MCF 10A (cell line): ENCODE measurements around the gene AMELX. TPM values are rescaled to one million over a fixed set of nuclear protein-coding genes. Genes with fewer than 3 reads are reported as not detected.

Source experiments
- BruUV-seq: library from RNA; stranded (reverse); fragments of 400-500 nt; replicated peaks from 2 replicates; lab custom pipeline; 2021; lab: Mats Ljungman, UMichigan
- CTCF ChIA-PET: fragments of 300-600 bp; sonication (Branson Sonifier 250); formaldehyde crosslinking; extraction: SDS; loops from one replicate; lab custom pipeline; 2021; ENCODE audit warnings: antibody characterized with exemption, inconsistent platforms; lab: Yijun Ruan, JAX
- POLR2A ChIA-PET: fragments of 300-600, 350-650 bp; sonication (Branson Sonifier 250); formaldehyde crosslinking; extraction: SDS; loops from one replicate; lab custom pipeline; 2020; ENCODE audit warnings: antibody characterized with exemption, inconsistent platforms; lab: Yijun Ruan, JAX
- DNase-seq: peaks from one replicate; pipeline ENCODE4 v3.0.0-alpha.2; 2018; ENCODE audit not compliant: unreplicated experiment
- H3K27ac Mint-ChIP-seq: one replicate; pipeline ENCODE4 v1.8.0; 2022; ENCODE audit warnings: mild to moderate bottlenecking, low read depth, mixed read lengths; ENCODE audit not compliant: unreplicated experiment
- H3K27me3 Mint-ChIP-seq: one replicate; pipeline ENCODE4 v1.8.0; 2022; ENCODE audit warnings: mixed read lengths; ENCODE audit not compliant: insufficient read depth, unreplicated experiment
- H3K36me3 Mint-ChIP-seq: one replicate; pipeline ENCODE4 v1.8.0; 2022; ENCODE audit warnings: mild to moderate bottlenecking, moderate library complexity, mixed read lengths; ENCODE audit not compliant: insufficient read depth, unreplicated experiment
- H3K4me1 Mint-ChIP-seq: one replicate; pipeline ENCODE4 v1.8.0; 2022; ENCODE audit warnings: mixed read lengths; ENCODE audit not compliant: insufficient read depth, unreplicated experiment
- H3K4me3 Mint-ChIP-seq: one replicate; pipeline ENCODE4 v1.8.0; 2022; ENCODE audit warnings: mild to moderate bottlenecking, moderate library complexity, mixed read lengths; ENCODE audit not compliant: unreplicated experiment
- H3K9me3 Mint-ChIP-seq: one replicate; pipeline ENCODE4 v1.8.0; 2022; ENCODE audit warnings: mixed read lengths; ENCODE audit not compliant: unreplicated experiment
- intact Hi-C: fragments of 100-400 bp; cut with micrococcal nuclease; formaldehyde crosslinking; loops from 2 replicates; pipeline ENCODE4 v1.14.1; 2022
- total RNA-seq: library from RNA; stranded (reverse); gene quantifications from 2 replicates; pipeline ENCODE4 v1.2.3, GENCODE V29; 2022
- TF ChIP-seq, protein P1 (sequence below): fragments of 200-600 bp; IDR thresholded peaks from one replicate; pipeline ENCODE4 v1.8.0; 2022; ENCODE audit warnings: antibody characterized with exemption, mild to moderate bottlenecking; ENCODE audit not compliant: unreplicated experiment

AMELX gene
- total RNA-seq, 1 experiment from 2014 or later: not detected

GRCh38 chrX:11269996-11270395 is 23.2 kb upstream of the AMELX start:
- POLR2A ChIA-PET: no interaction called here
- CTCF ChIA-PET: interaction anchor here (0.6 kb wide), 2 partner anchors 69 to 262 kb away, joined by 3 to 4 read pairs; no protein-coding TSS in a partner anchor
- TF ChIP-seq, protein P1, sequence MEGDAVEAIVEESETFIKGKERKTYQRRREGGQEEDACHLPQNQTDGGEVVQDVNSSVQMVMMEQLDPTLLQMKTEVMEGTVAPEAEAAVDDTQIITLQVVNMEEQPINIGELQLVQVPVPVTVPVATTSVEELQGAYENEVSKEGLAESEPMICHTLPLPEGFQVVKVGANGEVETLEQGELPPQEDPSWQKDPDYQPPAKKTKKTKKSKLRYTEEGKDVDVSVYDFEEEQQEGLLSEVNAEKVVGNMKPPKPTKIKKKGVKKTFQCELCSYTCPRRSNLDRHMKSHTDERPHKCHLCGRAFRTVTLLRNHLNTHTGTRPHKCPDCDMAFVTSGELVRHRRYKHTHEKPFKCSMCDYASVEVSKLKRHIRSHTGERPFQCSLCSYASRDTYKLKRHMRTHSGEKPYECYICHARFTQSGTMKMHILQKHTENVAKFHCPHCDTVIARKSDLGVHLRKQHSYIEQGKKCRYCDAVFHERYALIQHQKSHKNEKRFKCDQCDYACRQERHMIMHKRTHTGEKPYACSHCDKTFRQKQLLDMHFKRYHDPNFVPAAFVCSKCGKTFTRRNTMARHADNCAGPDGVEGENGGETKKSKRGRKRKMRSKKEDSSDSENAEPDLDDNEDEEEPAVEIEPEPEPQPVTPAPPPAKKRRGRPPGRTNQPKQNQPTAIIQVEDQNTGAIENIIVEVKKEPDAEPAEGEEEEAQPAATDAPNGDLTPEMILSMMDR: no peak
- Mint-ChIP-seq H3K27me3 (peaks cover 44% of the 10 kb centered on the region), H3K9me3 (no peaks in the 10 kb centered on the region), H3K27ac (no peak overlapping the region), H3K4me3 (no peak overlapping the region), H3K36me3 (no peaks in the 10 kb centered on the region), H3K4me1 (no peaks in the 10 kb centered on the region)
- no TSS peak for BruUV-seq
- DNase-seq: no peak
- intact Hi-C loops: no loop called here

- no peak overlapping the region for H3K27ac Mint-ChIP-seq
- CTCF ChIA-PET: interaction anchor here (0.7 kb wide), 1 partner anchor 357 kb away, joined by 3 read pairs; no protein-coding TSS in a partner anchor
- POLR2A ChIA-PET: interaction anchor here (0.6 to 0.7 kb wide), 2 partner anchors 48 to 226 kb away, joined by 3 to 4 read pairs; no protein-coding TSS in a partner anchor
- no TSS peak for BruUV-seq
- no peak for DNase-seq
- no peaks in the 10 kb centered on the region for H3K4me1 Mint-ChIP-seq
- H3K9me3 Mint-ChIP-seq: no peaks in the 10 kb centered on the region
- TF ChIP-seq, protein P1: no peak
- no peak overlapping the region for H3K4me3 Mint-ChIP-seq
- no peaks in the 10 kb centered on the region for H3K36me3 Mint-ChIP-seq
- intact Hi-C loops: no loop called here
- peaks cover 46% of the 10 kb centered on the region for H3K27me3 Mint-ChIP-seq
Measured at GRCh38 chrX:11272290-11272689, 20.9 kb upstream of the AMELX start.

GRCh38 chrX:11272863-11273262 is 20.4 kb upstream of the AMELX start:
- H3K4me3 Mint-ChIP-seq: no peak overlapping the region
- no peak overlapping the region for H3K27ac Mint-ChIP-seq
- intact Hi-C loops: no loop called here
- H3K4me1 Mint-ChIP-seq: no peaks in the 10 kb centered on the region
- TF ChIP-seq, protein P1: no peak
- H3K36me3 Mint-ChIP-seq: no peaks in the 10 kb centered on the region
- ChIA-PET POLR2A (interaction anchor here (0.6 kb wide), 1 partner anchor 49 kb away, joined by 4 read pairs; no protein-coding TSS in a partner anchor), CTCF (no interaction called here)
- peaks cover 46% of the 10 kb centered on the region for H3K27me3 Mint-ChIP-seq
- no peaks in the 10 kb centered on the region for H3K9me3 Mint-ChIP-seq
- DNase-seq: no peak
- BruUV-seq: no TSS peak

- no TSS peak for BruUV-seq
- ChIA-PET POLR2A (no interaction called here), CTCF (no interaction called here)
- DNase-seq: no peak
- intact Hi-C loops: no loop called here
- Mint-ChIP-seq H3K4me1 (no peaks in the 10 kb centered on the region), H3K27me3 (peaks cover 46% of the 10 kb centered on the region), H3K4me3 (no peak overlapping the region), H3K9me3 (no peaks in the 10 kb centered on the region), H3K27ac (no peak overlapping the region), H3K36me3 (no peaks in the 10 kb centered on the region)
- TF ChIP-seq, protein P1: no peak
Measured at GRCh38 chrX:11273544-11273943, 19.7 kb upstream of the AMELX start.
